ELF-1 (cell line): ENCODE results near the gene SLC4A7.
"Not testable (repeated sequence)": the region's sequence is repeated elsewhere in the genome, so short reads cannot be mapped to it uniquely, and the experiment has no call there.

Source experiments
- DNase-seq: peaks from one replicate; pipeline ENCODE4 v3.0.0-alpha.2; 2016; ENCODE audit warnings: low read depth, low spot score

The SLC4A7 gene

GRCh38 chr3:27484015-27484844 is at the start of gene SLC4A7:
TSS of gene SLC4A7 (minus strand) at chr3:27484384. CDS start at chr3:27484126, 258 bp downstream.
- DNase-seq: peak; percentile 99

DNA sequence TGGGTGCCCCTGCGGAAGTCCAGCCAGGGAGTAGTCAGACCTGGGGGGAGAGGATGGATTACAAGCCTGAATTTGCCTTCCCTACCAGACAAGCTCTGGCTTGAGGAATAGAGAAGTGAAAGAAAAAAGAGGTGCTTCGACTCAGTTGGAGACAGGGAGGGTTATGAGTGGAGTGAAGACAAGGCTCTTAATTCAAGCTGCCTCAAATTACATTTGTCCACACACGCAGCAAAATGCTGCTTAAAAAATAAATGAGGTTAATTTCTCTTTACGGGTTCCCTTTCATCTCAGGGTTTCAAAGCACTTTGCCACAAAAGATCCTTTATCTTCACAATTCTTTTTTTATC is 49.0 kb upstream of the SLC4A7 start:
- peak; percentile 39 for DNase-seq

DNA sequence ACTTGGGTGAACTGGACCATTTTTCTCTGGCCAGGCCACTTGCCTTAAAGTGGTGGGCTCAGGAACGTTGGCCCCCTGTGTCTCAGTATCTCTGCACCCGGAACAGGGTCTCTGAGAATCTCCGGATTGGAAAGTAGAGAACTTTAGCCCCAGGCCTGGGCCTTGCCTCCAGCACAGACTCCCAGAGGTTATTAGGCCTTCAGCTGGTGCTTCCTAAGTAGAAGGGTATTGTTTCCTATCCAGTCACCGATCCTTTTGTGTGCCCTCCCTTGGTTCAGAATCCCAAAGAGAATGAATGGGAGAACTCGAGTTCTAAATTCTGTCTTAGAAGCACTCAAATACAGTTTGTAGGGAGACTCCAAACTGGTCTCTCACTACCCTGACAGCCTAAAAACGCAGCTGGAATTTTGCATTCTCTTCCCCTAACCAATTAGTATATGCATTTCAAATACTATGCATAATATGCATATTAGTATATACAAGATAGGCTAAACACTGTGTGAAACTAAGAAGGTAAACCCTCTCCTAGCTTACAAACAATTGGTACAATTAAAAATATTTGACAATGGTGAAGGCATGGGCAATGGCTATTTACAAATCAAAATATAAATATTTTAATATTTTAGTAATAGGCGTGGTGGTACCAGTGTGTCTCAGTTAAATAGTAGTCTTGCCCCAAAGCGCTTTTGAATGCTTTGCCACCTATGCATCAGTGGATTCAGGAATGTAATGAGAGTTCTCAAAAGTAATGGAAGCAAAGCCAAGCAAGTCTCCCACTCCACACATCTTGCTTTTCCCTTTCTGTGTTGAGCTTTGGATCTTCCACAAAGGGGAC is 48.5 kb upstream of the SLC4A7 start:
- peak; percentile 35 for DNase-seq

DNA sequence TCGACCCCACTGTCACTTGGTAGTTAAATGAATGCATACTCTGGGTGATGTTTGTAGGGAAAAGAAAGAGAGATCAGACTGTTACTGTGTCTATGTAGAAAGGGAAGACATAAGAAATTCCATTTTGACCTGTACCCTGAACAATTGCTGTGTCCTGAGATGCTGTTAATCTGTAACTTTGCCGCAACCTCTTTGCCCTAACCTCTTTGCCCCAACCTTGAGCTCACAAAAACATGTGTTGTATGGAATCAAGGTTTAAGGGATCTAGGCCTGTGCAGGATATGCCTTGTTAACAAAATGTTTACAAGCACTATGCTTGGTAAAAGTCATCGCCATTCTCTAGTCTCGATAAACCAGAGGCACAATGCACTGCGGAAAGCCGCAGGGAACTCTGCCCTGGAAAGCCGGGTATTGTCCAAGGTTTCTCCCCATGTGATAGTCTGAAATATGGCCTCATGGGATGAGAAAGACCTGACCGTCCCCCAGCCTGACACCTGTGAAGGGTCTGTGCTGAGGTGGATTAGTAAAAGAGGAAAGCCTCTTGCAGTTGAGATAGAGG is 47.1 kb upstream of the SLC4A7 start:
- DNase-seq: not testable (repeated sequence)

- no peak for DNase-seq
Observed at GRCh38 chr3:27528791-27529190, 44.6 kb upstream of the SLC4A7 start.

DNA sequence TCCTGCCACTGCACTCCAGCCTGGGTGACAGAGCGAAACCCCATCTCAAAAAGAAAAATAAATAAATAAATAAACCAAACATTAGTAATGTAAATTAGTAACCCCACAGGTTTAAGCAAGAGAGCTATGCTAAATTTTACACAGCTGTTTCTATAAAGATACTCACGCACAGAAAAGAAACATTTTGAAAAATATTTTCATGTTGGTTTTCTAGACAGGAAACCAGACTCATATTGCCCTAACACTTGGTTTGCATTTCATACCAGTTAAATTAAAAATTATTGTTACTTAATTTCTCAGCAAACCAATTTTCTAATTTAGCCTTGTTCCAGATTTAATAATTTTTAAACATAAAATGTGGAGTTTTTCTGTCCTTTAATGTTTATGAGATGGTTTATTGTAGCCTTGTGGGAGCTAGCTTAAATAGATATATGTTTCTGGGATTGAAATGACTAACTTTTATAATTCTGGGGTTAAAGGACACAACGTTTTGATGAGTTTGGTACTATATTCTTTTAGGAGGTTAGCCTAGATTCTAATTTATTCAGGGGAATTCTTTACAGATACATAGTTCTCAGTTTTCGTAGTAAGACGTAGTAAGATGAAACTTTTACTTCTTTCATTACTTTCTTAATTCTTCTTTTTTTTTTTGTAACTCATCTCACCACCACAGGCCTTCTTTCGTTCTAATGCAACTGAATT is 42.6 kb upstream of the SLC4A7 start:
- no peak for DNase-seq

GRCh38 chr3:27521872-27522265 is 37.7 kb upstream of the SLC4A7 start:
- DNase-seq: no peak

GRCh38 chr3:27521179-27521871 is 37.1 kb upstream of the SLC4A7 start:
- no peak for DNase-seq

DNA sequence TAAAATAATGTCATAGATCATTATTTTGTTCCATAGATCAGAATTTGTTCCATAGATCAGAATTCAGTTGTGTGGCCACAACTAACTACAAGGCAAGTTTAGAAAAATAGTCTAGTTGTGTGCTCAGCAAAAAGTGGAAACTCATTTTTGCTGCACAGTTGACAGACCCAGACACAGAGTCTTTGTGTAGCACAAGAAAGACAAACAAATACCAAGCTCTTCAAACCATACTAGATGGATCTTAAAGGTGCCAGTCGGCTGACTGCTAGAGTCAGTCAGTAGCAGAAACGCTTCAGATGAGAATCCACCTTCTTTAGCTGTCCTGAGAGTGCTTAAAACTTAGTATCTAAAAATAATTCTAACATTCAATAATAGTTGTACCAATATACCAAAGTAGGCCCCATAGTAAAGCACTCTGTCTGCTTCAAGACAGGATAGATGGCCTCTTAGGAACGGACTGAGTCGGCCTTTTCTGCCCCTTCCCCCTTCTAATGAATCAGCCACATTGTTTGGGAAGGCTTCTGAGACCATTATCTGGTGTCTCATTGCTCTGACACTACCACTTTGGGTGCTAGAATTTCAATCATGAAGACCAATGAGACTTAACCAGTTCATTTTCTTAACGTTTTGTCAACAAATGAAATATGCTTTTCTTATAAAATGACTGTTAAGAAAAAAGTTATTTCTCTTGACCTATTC is 27.7 kb upstream of the SLC4A7 start:
- DNase-seq: no peak

DNA sequence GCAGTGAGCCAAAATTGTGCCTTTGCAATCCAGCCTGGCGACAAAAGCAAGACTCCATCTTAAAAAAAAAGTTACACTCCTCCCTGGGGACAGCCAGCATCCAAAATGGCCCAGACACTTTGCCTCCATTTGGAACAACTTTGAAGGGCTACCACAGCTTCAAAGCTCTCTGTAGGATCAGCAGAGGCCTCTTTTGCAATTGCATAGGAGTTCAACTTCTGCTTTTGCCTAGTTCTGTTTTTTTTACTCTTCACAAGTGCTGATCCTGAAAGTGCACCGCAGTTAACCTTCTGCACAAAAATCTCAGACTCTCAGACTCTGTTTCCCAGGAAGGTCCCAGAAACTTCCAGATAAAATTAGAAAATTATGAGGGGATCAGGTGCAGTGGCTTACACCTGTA is 25.2 kb upstream of the SLC4A7 start:
- no peak for DNase-seq

GRCh38 chr3:27508424-27508823 is 24.2 kb upstream of the SLC4A7 start:
- DNase-seq: no peak

GRCh38 chr3:27507515-27508266 is 23.5 kb upstream of the SLC4A7 start:
- peak; percentile 51 for DNase-seq

GRCh38 chr3:27507111-27507510 is 22.9 kb upstream of the SLC4A7 start:
- DNase-seq: no peak

DNA sequence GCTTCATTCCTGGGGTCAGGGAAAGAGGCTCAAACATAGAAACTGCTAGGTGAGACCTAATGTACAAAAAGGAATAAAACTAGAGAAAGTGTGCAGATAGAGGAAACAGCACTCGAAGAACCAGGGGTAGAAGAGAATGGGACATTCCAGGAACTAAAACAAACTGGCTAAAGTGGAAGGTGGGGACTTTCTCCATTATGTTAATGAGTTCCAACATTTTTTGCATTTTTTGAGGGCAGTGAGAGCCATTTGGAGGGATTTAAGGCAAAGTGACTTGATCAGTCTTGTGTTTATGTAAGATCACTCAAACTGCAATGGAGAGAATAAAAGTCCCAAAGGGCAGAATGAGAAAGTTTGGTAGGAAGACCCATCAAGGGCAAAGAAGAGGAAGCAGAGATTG is 20.6 kb upstream of the SLC4A7 start:
- no peak for DNase-seq

DNA sequence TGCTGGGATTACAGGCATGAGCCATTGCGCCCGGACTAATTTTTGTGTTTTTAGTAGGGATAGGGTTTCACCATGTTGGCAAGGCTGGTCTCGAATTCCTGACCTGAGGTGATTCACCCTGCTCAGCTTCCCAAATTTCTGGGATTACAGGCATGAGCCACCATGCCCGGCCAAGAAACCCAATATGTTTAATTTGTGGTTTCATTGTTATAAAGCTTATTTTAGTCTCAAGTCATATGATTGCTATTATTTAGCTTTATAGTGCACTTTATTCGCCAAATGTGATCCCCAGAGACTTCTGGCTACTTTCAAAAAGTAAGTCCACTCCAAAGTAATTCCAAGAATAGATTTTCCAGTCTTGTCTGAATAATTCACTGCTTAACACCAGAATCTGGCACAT is 19.3 kb upstream of the SLC4A7 start:
- DNase-seq: no peak

DNA sequence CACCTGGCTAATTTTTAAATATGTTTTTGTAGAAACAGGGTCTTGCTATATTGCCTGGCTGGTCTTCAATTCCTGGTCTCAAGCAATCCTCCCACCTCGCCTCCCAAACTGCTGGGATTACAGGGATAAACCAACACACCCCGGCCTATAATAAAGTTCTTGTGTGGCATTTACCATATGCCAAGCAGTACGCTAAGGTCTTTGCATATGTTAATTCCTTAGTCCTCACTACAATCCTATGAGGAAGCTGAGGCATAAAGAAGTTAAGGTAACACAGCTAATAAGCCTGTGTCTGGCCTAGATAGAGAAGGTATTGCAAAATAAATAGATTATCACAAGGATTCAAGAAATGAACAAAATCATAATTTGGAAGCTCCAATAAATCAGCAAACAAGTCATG is 17.6 kb upstream of the SLC4A7 start:
- no peak for DNase-seq

DNA sequence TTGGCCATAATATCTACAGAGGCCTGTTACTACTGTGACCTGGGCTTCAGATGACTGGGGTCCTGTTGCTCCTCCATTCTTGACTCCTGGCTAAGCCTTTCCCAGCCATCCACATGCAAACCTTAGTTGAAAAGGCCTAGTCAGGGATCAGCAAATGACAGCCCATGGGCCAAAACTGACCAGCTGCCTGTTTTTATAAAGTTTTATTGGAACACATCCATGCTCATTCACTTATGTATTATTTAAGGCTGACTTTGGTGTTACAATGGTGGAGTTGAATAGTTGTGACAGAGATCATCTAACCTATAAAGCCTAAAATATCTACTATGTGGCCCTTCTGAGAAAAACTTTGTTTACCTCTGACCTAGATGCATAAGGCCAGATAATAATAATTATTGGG is 16.8 kb upstream of the SLC4A7 start:
- no peak for DNase-seq

GRCh38 chr3:27500035-27500434 is 15.9 kb upstream of the SLC4A7 start:
- no peak for DNase-seq

DNA sequence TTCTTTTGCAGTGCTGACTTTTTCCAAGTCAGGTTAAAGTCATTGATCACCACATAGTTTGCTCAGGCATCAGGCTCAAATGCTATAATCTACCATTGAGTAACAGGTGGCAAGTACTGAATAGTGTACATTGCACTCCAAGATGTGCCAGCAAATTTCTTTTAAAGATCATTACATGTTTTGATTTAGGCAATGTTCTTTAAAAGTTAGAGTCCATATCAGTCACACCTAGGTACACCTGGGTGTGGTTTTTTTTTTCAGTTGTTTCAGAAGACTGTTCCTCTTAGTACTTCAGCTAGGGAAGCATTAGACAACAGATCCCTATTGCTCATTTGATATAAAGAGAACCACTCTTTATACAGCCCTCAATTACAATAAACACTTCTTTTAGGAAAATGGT is 10.6 kb upstream of the SLC4A7 start:
- no peak for DNase-seq

DNA sequence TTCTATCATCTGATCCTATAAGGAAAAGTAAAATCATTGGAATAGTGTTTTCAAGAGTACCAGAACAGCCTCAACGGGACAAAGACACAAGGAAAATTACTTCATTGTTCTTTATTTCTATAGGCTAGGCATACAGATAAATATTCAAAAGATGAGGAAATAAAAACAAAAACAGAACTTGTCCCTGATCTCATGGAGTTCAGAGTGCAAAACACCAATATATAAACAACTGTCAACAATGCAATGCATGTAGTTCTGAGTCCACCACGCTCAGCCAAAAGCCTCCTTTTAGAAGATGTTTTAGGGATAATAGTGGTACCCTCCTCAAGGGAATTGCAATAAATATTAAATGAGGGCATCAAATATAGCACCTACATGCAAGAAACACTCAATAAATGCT is 4.6 kb upstream of the SLC4A7 start:
- no peak for DNase-seq
